Astrocyte (in vitro differentiated cells and primary cell): ENCODE data around the gene SNAPIN. TPM values are rescaled to one million over a fixed set of nuclear protein-coding genes. Genes with fewer than 3 reads are reported as not detected.

Experiments
- DNase-seq: peaks from one replicate; pipeline ENCODE4 v3.0.0-alpha.2; 2010; ENCODE audit warnings: low read depth
- FAIRE-seq: peaks from 2 replicates; lab custom pipeline; 2011; peaks lifted over from hg19 to GRCh38; lab: Jason Lieb, UNC
- H2AFZ ChIP-seq: 2 replicates; pipeline ENCODE4 v1.6.0; 2012; ENCODE audit warnings: low read depth, low read length, inconsistent platforms
- H3K27ac ChIP-seq: 2 replicates; pipeline ENCODE4 v1.5.1; 2011; ENCODE audit warnings: low read depth, low read length, inconsistent platforms
- H3K27me3 ChIP-seq: 2 replicates; pipeline ENCODE4 v1.6.0; 2011; ENCODE audit warnings: low read length, inconsistent platforms; ENCODE audit not compliant: insufficient read depth
- H3K36me3 ChIP-seq: 2 replicates; pipeline ENCODE4 v1.5.1; 2011; ENCODE audit warnings: low read length, inconsistent platforms; ENCODE audit not compliant: insufficient read depth
- H3K4me1 ChIP-seq: 2 replicates; pipeline ENCODE4 v1.5.1; 2011; ENCODE audit warnings: low read length, inconsistent platforms; ENCODE audit not compliant: insufficient read depth
- H3K4me2 ChIP-seq: 2 replicates; pipeline ENCODE4 v1.6.0; 2012; ENCODE audit warnings: low read length, inconsistent platforms
- H3K4me3 ChIP-seq: 2 replicates; pipeline ENCODE4 v1.5.1; 2011; ENCODE audit warnings: low read depth, mild to moderate bottlenecking, low read length, inconsistent platforms; ENCODE audit not compliant: insufficient read depth
- H3K79me2 ChIP-seq: 2 replicates; pipeline ENCODE4 v1.6.0; 2012; ENCODE audit warnings: mild to moderate bottlenecking, low read length, inconsistent platforms; ENCODE audit not compliant: insufficient read depth
- H3K9ac ChIP-seq: 2 replicates; pipeline ENCODE4 v1.6.0; 2012; ENCODE audit warnings: mild to moderate bottlenecking, low read length, inconsistent platforms
- H3K9me3 ChIP-seq: 2 replicates; pipeline ENCODE4 v1.5.1; 2012; ENCODE audit warnings: low read depth, mild to moderate bottlenecking, low read length, inconsistent platforms; ENCODE audit not compliant: insufficient read depth
- H4K20me1 ChIP-seq: 2 replicates; pipeline ENCODE4 v1.6.0; 2012; ENCODE audit warnings: low read length, inconsistent platforms; ENCODE audit not compliant: insufficient read depth
- H3K27ac Mint-ChIP-seq: one replicate; pipeline ENCODE4 v1.8.0; 2021; ENCODE audit warnings: mild to moderate bottlenecking, mixed read lengths; ENCODE audit not compliant: unreplicated experiment
- H3K27me3 Mint-ChIP-seq: one replicate; pipeline ENCODE4 v1.8.0; 2021; ENCODE audit warnings: low read depth, mixed read lengths; ENCODE audit not compliant: unreplicated experiment
- H3K36me3 Mint-ChIP-seq: one replicate; pipeline ENCODE4 v1.8.0; 2021; ENCODE audit warnings: low read depth, mixed read lengths; ENCODE audit not compliant: unreplicated experiment
- H3K4me1 Mint-ChIP-seq: one replicate; pipeline ENCODE4 v1.8.0; 2021; ENCODE audit warnings: low read depth, mixed read lengths; ENCODE audit not compliant: unreplicated experiment
- H3K4me3 Mint-ChIP-seq: one replicate; pipeline ENCODE4 v1.8.0; 2021; ENCODE audit warnings: mild to moderate bottlenecking, moderate library complexity, mixed read lengths; ENCODE audit not compliant: unreplicated experiment
- H3K9me3 Mint-ChIP-seq: one replicate; pipeline ENCODE4 v1.8.0; 2021; ENCODE audit warnings: mild to moderate bottlenecking, mixed read lengths; ENCODE audit not compliant: unreplicated experiment
- CTCF ChIP-seq: IDR thresholded peaks from 2 replicates; pipeline ENCODE4 v1.5.1; 2011; ENCODE audit warnings: low read depth, mild to moderate bottlenecking, inconsistent platforms, low read length, moderate library complexity; ENCODE audit not compliant: insufficient read depth
- EZH2 ChIP-seq: IDR thresholded peaks from 2 replicates; pipeline ENCODE4 v1.6.1; 2012; ENCODE audit warnings: mild to moderate bottlenecking, low read length, inconsistent platforms; ENCODE audit not compliant: insufficient read depth
- total RNA-seq: library from RNA; stranded (reverse); gene quantifications from 2 replicates; pipeline ENCODE4 v1.2.1, GENCODE V29; 2021

SNAPIN gene
- total RNA-seq, 1 donor from 2014 or later: 31.3 TPM

- DNase-seq: no peak
- Mint-ChIP-seq H3K27ac (no peak overlapping the region), H3K27me3 (no peaks in the 10 kb centered on the region)
Observed at GRCh38 chr1:153651771-153652170, 6.7 kb upstream of the SNAPIN start.

GRCh38 chr1:153652805-153653500 lies 5.5 kb upstream of the SNAPIN start:
- Histone ChIP-seq H2AFZ (no peak overlapping the region), H3K27me3 (no peaks in the 10 kb centered on the region), H4K20me1 (no peaks in the 10 kb centered on the region), H3K4me2 (peak overlapping the region; percentile 26), H3K9ac (no peak overlapping the region), H3K27ac (peak overlapping the region; percentile 20), H3K4me3 (no peak overlapping the region), H3K36me3 (no peaks in the 10 kb centered on the region), H3K9me3 (no peaks in the 10 kb centered on the region), H3K79me2 (no peaks in the 10 kb centered on the region), H3K4me1 (peaks cover 6% of the 10 kb centered on the region)
- H3K4me3 Mint-ChIP-seq: no peak overlapping the region
- no peaks in the 10 kb centered on the region for H3K36me3 Mint-ChIP-seq
- H3K4me1 Mint-ChIP-seq: peaks cover 6% of the 10 kb centered on the region
- FAIRE-seq (no peak), DNase-seq (peak; percentile 51)
- H3K27ac Mint-ChIP-seq: no peak overlapping the region
- peaks cover 2% of the 10 kb centered on the region for H3K9me3 Mint-ChIP-seq
- no peak for TF ChIP-seq EZH2
- TF ChIP-seq CTCF: no peak
- no peaks in the 10 kb centered on the region for H3K27me3 Mint-ChIP-seq

More at GRCh38 chr1:153651771-153652170, 6.7 kb upstream of the SNAPIN start:
- no peak overlapping the region for H3K27ac ChIP-seq
- H3K9me3 ChIP-seq: no peaks in the 10 kb centered on the region
- Mint-ChIP-seq H3K9me3 (peaks cover 2% of the 10 kb centered on the region), H3K4me3 (no peak overlapping the region), H3K4me1 (peaks cover 9% of the 10 kb centered on the region), H3K36me3 (peaks cover 1% of the 10 kb centered on the region)
- peaks cover 6% of the 10 kb centered on the region for H3K4me1 ChIP-seq
- H2AFZ ChIP-seq: no peak overlapping the region
- H3K9ac ChIP-seq: no peak overlapping the region
- no peak overlapping the region for H3K4me3 ChIP-seq
- H3K79me2 ChIP-seq: no peaks in the 10 kb centered on the region
- H4K20me1 ChIP-seq: no peaks in the 10 kb centered on the region
- no peaks in the 10 kb centered on the region for H3K36me3 ChIP-seq
- TF ChIP-seq EZH2 (no peak), CTCF (no peak)
- no peaks in the 10 kb centered on the region for H3K27me3 ChIP-seq
- no peak for FAIRE-seq
- H3K4me2 ChIP-seq: no peak overlapping the region

- Histone ChIP-seq H3K9ac (no peak overlapping the region), H3K9me3 (no peaks in the 10 kb centered on the region), H3K27me3 (no peaks in the 10 kb centered on the region), H4K20me1 (peaks cover 10% of the 10 kb centered on the region), H3K4me1 (peaks cover 9% of the 10 kb centered on the region), H3K79me2 (peaks cover 15% of the 10 kb centered on the region), H2AFZ (no peak overlapping the region), H3K4me2 (no peak overlapping the region), H3K27ac (no peak overlapping the region), H3K4me3 (no peak overlapping the region), H3K36me3 (no peaks in the 10 kb centered on the region)
- H3K9me3 Mint-ChIP-seq: peaks cover 2% of the 10 kb centered on the region
- H3K4me1 Mint-ChIP-seq: peaks cover 10% of the 10 kb centered on the region
- DNase-seq: no peak
- H3K27ac Mint-ChIP-seq: no peak overlapping the region
- FAIRE-seq: no peak
- H3K36me3 Mint-ChIP-seq: peaks cover 2% of the 10 kb centered on the region
- no peak overlapping the region for H3K4me3 Mint-ChIP-seq
- TF ChIP-seq EZH2 (no peak), CTCF (no peak)
- no peaks in the 10 kb centered on the region for H3K27me3 Mint-ChIP-seq
Observed at GRCh38 chr1:153655333-153655732, 3.2 kb upstream of the SNAPIN start.
